Nephron (organoid): ENCODE measurements around the gene TM4SF20.

ENCODE experiments used
- H3K27ac Mint-ChIP-seq, 3 experiments: 2 replicates each; pipeline ENCODE4 v1.8.0; 2020; ENCODE audit warnings: mixed read lengths in 3 of 3, mild to moderate bottlenecking in 2 of 3, moderate library complexity in 1 of 3
- H3K27me3 Mint-ChIP-seq: 2 replicates; pipeline ENCODE4 v1.8.0; 2021; ENCODE audit warnings: low read depth, mild to moderate bottlenecking, moderate library complexity, mixed read lengths
- H3K36me3 Mint-ChIP-seq: 2 replicates; pipeline ENCODE4 v1.8.0; 2020; ENCODE audit warnings: low read depth, mixed read lengths
- H3K4me1 Mint-ChIP-seq: 2 replicates; pipeline ENCODE4 v1.8.0; 2020; ENCODE audit warnings: mixed read lengths
- H3K4me3 Mint-ChIP-seq, 3 experiments: 2 replicates each; pipeline ENCODE4 v1.8.0; 2020; ENCODE audit warnings: mild to moderate bottlenecking in 3 of 3, mixed read lengths in 3 of 3, moderate library complexity in 2 of 3
- H3K9me3 Mint-ChIP-seq: 2 replicates; pipeline ENCODE4 v1.8.0; 2020; ENCODE audit warnings: mixed read lengths
- TF ChIP-seq, protein P1 (sequence below), 3 experiments: fragments of 200-600 bp; sonication (generic); IDR thresholded peaks; one replicate each; pipeline ENCODE4 v1.5.0; 2021; ENCODE audit warnings: antibody characterized with exemption in 3 of 3; ENCODE audit not compliant: unreplicated experiment in 3 of 3

Gene TM4SF20

DNA sequence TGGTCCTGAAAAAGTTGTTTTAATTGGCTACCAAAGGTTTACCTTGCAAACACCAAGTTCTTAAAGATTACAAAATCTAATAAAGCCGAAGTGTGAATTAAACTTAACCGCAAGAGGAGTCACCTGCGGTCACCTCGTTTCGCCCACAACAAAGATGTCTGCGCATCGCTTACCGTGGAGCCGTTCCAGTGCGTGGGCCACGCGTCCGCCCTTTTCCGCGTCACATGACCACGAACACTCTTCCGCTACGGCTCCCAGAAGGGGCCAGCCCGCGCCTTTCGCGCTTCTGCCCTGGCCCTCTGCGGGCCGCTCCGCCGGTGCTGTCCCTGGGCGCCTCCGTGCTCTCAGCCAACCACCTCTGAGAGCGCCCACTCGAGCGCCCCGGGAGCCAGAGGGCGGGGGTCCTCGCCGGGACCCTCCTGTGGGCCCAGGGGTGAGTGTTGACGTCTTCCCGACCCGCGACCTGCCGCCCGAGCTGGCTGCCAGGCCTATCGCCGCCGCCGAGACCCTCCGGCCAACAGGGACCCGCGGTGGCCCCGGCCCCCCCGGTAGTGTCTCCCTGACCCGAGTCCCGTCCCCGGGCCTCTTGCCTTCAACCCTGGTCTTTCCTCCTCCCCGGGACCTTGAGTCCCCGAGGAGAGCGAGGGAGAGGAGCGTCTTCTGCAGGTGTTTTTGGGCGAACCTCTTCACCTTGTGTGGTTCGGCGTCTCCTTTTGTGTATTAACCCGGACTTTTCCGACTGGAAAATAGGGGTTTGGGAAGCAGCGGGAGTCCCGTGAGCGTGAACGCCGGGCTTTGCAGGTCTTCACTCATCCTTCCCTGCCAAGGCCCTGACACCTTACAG is 53.9 kb downstream of the TM4SF20 start, which contains the start of gene MFF:
Gene MFF, plus strand, starts transcription at position 257 of the 844 bp plus-strand sequence. CDS start 5,415 bp downstream, outside the sequence.
- Mint-ChIP-seq H3K27me3 (no peaks in the 10 kb centered on the region), H3K4me1 (peaks cover 27% of the 10 kb centered on the region), H3K9me3 (peaks cover 7% of the 10 kb centered on the region), H3K4me3 (peak within 1 kb of the TSS; percentile 96 to 97 (median 97)), H3K27ac (peak within 1 kb of the TSS; percentile 97 to 98 (median 97)), H3K36me3 (peaks cover 19% of the 10 kb centered on the region)
- TF ChIP-seq, protein P1, sequence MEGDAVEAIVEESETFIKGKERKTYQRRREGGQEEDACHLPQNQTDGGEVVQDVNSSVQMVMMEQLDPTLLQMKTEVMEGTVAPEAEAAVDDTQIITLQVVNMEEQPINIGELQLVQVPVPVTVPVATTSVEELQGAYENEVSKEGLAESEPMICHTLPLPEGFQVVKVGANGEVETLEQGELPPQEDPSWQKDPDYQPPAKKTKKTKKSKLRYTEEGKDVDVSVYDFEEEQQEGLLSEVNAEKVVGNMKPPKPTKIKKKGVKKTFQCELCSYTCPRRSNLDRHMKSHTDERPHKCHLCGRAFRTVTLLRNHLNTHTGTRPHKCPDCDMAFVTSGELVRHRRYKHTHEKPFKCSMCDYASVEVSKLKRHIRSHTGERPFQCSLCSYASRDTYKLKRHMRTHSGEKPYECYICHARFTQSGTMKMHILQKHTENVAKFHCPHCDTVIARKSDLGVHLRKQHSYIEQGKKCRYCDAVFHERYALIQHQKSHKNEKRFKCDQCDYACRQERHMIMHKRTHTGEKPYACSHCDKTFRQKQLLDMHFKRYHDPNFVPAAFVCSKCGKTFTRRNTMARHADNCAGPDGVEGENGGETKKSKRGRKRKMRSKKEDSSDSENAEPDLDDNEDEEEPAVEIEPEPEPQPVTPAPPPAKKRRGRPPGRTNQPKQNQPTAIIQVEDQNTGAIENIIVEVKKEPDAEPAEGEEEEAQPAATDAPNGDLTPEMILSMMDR (IDR thresholded peaks at IDR 0.05; ENCODE audit: unreplicated experiment in 3 of 3): peak in 1 of 3 experiments; percentile 22

DNA sequence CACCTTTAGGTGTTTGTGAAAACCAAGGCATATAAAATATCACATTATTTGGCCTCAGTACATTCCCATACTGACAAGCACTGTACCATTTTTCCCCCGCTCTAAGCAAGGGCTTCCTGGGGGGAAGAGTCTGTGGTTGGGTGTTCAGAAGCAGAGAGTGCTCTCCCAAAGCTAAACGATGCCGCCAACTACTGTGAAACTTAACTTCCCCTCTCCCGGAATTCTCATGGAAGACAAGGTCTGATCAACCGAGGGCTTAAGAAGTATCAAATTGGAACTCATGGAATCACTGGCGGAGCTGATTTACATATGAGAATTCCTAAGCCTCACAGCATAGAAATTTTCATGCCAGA is 54.5 kb downstream of the TM4SF20 start:
- Mint-ChIP-seq H3K27ac (peak overlapping the region; percentile 97 to 98 (median 97)), H3K9me3 (peaks cover 7% of the 10 kb centered on the region), H3K4me1 (peaks cover 27% of the 10 kb centered on the region), H3K4me3 (peak overlapping the region; percentile 96 to 97 (median 97)), H3K27me3 (no peaks in the 10 kb centered on the region), H3K36me3 (peaks cover 17% of the 10 kb centered on the region)
- TF ChIP-seq, protein P1 (IDR thresholded peaks at IDR 0.05; ENCODE audit: unreplicated experiment in 3 of 3): no peak

DNA sequence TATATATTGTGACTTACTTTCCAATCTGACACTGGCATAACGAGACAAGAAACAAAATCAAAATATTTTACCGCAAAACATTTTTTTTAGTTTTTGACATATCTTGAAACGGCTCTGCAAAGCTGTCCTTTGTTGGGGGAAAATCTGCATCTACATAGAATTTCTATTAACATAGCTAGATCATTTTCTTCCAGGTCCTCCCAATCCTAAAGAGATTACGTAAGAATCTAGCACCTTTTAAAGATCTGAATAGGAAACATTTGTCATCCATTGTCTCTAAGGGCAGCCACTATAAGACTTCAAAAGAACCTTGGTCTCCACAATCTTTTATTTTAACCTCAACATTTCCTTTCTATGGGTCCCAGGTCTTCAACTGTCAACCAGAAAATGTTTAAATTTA is 55.3 kb downstream of the TM4SF20 start:
- peaks cover 7% of the 10 kb centered on the region for H3K9me3 Mint-ChIP-seq
- H3K4me3 Mint-ChIP-seq: peak overlapping the region; percentile 96 to 97 (median 97)
- H3K27ac Mint-ChIP-seq: peak overlapping the region in 2 of 3 experiments; percentile 97 to 98
- H3K27me3 Mint-ChIP-seq: no peaks in the 10 kb centered on the region
- peaks cover 13% of the 10 kb centered on the region for H3K36me3 Mint-ChIP-seq
- peaks cover 27% of the 10 kb centered on the region for H3K4me1 Mint-ChIP-seq
- TF ChIP-seq, protein P1 (IDR thresholded peaks at IDR 0.05; ENCODE audit: unreplicated experiment in 3 of 3): no peak

DNA sequence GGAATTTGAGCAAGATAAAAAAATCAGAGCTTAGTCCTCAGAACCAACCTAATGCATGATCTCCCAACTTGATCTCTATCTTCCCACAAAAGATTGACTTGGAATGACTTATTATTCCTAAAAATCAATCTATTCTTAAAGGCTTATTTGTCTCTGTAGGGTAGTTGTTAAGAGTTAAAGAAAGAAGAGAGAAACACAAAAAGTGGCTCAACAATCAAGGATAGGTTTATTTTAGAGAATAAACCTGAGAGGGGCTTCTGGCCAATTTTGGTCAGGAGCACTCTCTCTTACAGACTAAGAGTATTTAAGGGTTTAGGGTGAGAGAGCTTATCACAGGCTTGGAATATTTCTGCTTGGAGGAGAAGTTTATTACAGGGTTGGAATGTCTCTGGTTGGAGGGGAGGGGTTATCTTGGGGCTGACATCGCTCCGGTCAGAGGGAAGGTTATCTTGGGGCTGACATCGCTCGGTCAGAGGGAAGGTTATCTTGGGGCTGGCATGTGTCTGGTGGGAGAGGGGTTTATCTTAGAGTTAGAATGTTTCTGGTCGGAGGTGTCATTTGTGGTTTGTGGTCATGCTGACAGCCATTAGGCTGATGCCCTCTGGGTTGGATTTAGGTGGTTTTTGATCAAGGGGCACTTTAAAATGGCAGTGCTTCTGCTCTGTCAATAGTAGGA is 56.4 kb downstream of the TM4SF20 start:
- Mint-ChIP-seq H3K9me3 (peaks cover 8% of the 10 kb centered on the region), H3K36me3 (peaks cover 13% of the 10 kb centered on the region), H3K27me3 (no peaks in the 10 kb centered on the region), H3K27ac (no peak overlapping the region), H3K4me3 (peak overlapping the region; percentile 48 to 60 (median 57)), H3K4me1 (peaks cover 23% of the 10 kb centered on the region)
- TF ChIP-seq, protein P1 (IDR thresholded peaks at IDR 0.05; ENCODE audit: unreplicated experiment in 3 of 3): no peak

DNA sequence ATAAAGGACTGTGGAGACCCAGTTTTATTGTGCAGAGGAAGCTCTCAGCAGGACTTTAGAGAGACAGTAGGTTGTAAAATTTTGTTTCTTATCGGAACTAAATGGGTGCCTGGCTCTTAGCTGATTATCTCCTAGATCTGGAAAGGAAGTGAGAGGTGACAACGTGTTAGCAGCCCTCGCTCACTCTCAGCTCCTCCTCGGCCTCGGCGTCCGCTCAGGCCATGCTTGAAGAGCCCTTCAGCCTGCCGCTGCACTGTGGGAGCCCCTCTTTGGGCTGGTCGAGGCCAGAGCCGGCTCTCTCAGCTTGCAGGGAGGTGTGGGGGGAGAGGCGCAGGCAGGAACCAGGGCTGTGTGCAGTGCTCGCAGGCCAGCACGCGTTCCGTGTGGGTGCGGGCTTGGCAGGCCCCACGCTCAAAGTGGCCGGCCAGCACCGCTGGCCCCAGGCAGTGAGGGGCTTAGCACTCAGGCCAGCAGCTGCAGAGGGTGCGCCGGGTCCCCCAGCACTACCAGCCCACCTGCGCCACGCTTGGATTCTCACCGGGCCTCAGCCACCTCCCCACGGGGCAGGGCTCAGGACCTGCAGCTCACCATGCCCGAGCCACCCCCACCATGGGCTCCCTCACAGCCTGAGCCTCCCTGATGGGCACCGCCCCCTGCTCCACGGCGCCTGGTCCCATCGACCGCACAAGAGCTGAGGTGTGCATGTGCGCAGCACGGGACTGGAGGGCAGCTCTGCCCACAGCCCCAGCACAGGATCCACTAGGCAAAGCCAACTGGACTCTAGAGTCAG is 58.6 kb downstream of the TM4SF20 start:
- Mint-ChIP-seq H3K27ac (no peak overlapping the region), H3K36me3 (peaks cover 13% of the 10 kb centered on the region)
- TF ChIP-seq, protein P1 (IDR thresholded peaks at IDR 0.05; ENCODE audit: unreplicated experiment in 3 of 3): no peak

More for the DNA sequence above, 58.6 kb downstream of the TM4SF20 start:
- Mint-ChIP-seq H3K4me1 (peaks cover 8% of the 10 kb centered on the region), H3K27me3 (no peaks in the 10 kb centered on the region), H3K4me3 (no peak overlapping the region), H3K9me3 (peaks cover 10% of the 10 kb centered on the region)
